Measurements from ENCODE around the gene TSSK6. TPM values are rescaled to one million over a fixed set of nuclear protein-coding genes. Genes with fewer than 3 reads are reported as not detected.

TSSK6 gene
- total and polyA plus RNA-seq, 2 experiments from 2014 or later = 0.63 to 4.9 TPM

- H3K4me1 Mint-ChIP-seq = peaks cover 67% of the 10 kb centered on the region
- peaks cover 17% of the 10 kb centered on the region for H3K27me3 Mint-ChIP-seq (ENCODE audit: insufficient read depth, low read depth, poor library complexity)
- H3K4me3 Mint-ChIP-seq = no peak overlapping the region
- ATAC-seq (no peak), DNase-seq (ENCODE audit: low spot score) (no peak)
- Histone ChIP-seq H3F3A (replicated peaks; ENCODE audit: low read depth) (peaks cover 24% of the 10 kb centered on the region), H3K4me2 (no peak overlapping the region), H3K79me2 (replicated peaks; ENCODE audit: insufficient read depth) (peaks cover 65% of the 10 kb centered on the region), H2AFZ (no peak overlapping the region), H4K20me1 (replicated peaks; ENCODE audit: insufficient read depth) (peaks cover 21% of the 10 kb centered on the region), H3K36me3 (ENCODE audit: insufficient read depth) (no peaks in the 10 kb centered on the region), H3K4me3 (no peak overlapping the region), H3K9me2 (ENCODE audit: insufficient read depth) (no peaks in the 10 kb centered on the region), H3K27me3 (ENCODE audit: insufficient read depth) (no peaks in the 10 kb centered on the region), H3K4me1 (ENCODE audit: insufficient read depth) (peaks cover 32% of the 10 kb centered on the region), H3K27ac (ENCODE audit: low read depth) (peak overlapping the region; percentile 66; the same call in 1 of the 2 replicates)
- peak overlapping the region; percentile 73 for H3K27ac Mint-ChIP-seq
- H3K9me3 Mint-ChIP-seq = no peaks in the 10 kb centered on the region
- peaks cover 17% of the 10 kb centered on the region for H3K36me3 Mint-ChIP-seq (ENCODE audit: low read depth)
- TF ChIP-seq CTCF (conservative IDR thresholded peaks at IDR 0.05; ENCODE audit: low read depth in 2 of 2) (no peak), ETS1 (IDR thresholded peaks at IDR 0.05) (no peak), NANOG (IDR thresholded peaks at IDR 0.05; ENCODE audit: borderline replicate concordance) (no peak), POLR2AphosphoS5 (IDR thresholded peaks at IDR 0.05; ENCODE audit: low read depth) (no peak), EZH2phosphoT487 (IDR thresholded peaks at IDR 0.05; ENCODE audit: unreplicated experiment) (no peak), REST (IDR thresholded peaks at IDR 0.05; ENCODE audit: unreplicated experiment) (no peak), ZNF331 (CRISPR knock-in tag; IDR thresholded peaks at IDR 0.05; ENCODE audit: low read depth) (no peak), ZNF462 (CRISPR knock-in tag; IDR thresholded peaks at IDR 0.05) (no peak), STAT1 (IDR thresholded peaks at IDR 0.05; ENCODE audit: unreplicated experiment) (no peak), JUNB (IDR thresholded peaks at IDR 0.05; ENCODE audit: unreplicated experiment) (no peak), ZNF114 (CRISPR knock-in tag; IDR thresholded peaks at IDR 0.05) (no peak), EZH2 (IDR thresholded peaks at IDR 0.05; ENCODE audit: low read depth, unreplicated experiment) (no peak), CREB1 (CRISPR knock-in tag; IDR thresholded peaks at IDR 0.05; ENCODE audit: low read depth) (no peak)
Observed at GRCh38 chr19:19485998-19486290, 29.4 kb downstream of the TSSK6 start.

Data from GM23338 (cell line).